T-helper 1 cell treated with Interleukin-12 subunit alpha and Interleukin-12 subunit beta and Interleukin-4 antibody, amounts not matched to agents 30 μg/mL and 1 μg/mL, for 36 hours (primary cell): Measurements from ENCODE around the gene SCARF2.

Experiments used
- H3K27ac Mint-ChIP-seq: one replicate; pipeline ENCODE4 v1.8.0; 2021; ENCODE audit warnings: mild to moderate bottlenecking, mixed read lengths
- H3K27me3 Mint-ChIP-seq: one replicate; pipeline ENCODE4 v1.8.0; 2021; ENCODE audit warnings: low read depth, mixed read lengths
- H3K36me3 Mint-ChIP-seq: one replicate; pipeline ENCODE4 v1.8.0; 2021; ENCODE audit warnings: low read depth, mixed read lengths
- H3K4me1 Mint-ChIP-seq: one replicate; pipeline ENCODE4 v1.8.0; 2021; ENCODE audit warnings: low read depth, mixed read lengths
- H3K4me3 Mint-ChIP-seq: one replicate; pipeline ENCODE4 v1.8.0; 2021; ENCODE audit warnings: mild to moderate bottlenecking, moderate library complexity, mixed read lengths
- H3K9me3 Mint-ChIP-seq: one replicate; pipeline ENCODE4 v1.8.0; 2021; ENCODE audit warnings: mixed read lengths

The SCARF2 gene

DNA sequence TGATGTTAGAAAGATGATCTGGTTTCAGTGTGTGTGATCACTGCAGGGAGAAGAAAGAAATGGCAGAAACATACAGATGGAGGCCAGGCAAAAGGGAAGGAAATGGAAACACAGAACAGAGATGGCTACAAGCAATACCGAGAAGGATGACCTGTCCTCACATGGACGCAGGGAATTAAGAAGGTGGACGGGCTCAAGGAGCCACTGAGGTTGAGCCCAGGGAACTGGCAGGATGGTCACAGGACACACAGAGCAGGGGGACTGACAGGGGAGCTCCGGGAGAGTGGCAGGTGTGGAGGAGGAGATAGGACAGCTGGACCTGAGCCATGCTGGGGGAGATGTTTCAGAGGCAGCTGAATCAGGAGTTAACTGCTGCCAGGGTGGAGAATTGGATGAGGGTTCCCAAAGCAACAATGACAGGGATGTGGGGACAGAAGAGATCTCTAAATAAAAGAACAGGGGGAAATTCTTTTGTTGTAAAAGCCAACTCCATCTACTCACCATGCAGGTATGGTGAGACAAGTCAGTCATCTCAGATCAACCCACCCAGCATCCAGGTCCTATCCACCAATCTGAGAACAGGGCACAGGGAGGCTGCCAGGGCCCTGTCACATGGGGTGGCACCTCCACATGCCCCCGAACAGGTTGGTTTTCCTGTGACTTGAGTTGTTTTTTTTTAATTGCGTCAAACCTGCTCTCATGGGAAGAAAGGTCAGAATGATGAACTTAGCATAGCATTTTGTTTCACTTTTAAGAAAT, 31.7 kb upstream of the SCARF2 start:
- H3K4me1 Mint-ChIP-seq = peaks cover 17% of the 10 kb centered on the region
- peaks cover 23% of the 10 kb centered on the region for H3K36me3 Mint-ChIP-seq
- no peaks in the 10 kb centered on the region for H3K9me3 Mint-ChIP-seq
- H3K27me3 Mint-ChIP-seq = no peaks in the 10 kb centered on the region
- H3K4me3 Mint-ChIP-seq = no peak overlapping the region
- H3K27ac Mint-ChIP-seq = peak overlapping the region; percentile 70

DNA sequence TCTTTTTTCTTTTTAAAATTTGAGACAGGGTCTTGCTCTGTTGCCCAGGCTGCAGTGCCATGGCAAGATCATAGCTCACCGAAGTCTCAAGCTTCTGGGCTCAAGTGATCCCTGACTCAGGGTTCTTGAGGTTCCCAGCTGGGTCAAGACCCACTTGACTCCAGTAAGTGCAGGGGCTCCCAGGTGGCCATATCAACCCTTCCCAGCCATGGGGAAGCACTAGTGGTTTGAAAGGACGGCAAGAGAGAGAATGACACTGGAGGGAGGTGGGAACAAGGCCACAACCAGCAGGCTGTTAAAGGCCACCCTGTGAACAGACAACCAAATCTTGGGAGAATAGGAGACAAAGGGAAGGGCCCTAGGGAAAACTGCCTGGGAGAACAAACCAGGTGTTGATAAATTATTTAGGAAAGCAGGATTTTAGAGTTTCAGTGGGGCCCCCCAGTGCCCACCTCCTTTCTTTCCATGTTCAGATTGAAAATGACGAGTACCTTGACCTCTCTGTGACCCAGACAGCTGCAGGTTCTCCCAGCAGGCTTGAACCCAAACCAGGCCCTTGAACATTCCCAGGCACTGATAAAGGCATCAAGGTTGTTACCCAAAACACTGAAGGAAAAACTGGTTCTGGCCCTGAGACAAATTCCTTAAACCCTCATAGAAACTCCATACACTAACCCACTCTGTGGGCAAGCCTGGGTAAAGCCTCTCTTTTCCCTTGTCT, 29.2 kb upstream of the SCARF2 start:
- Mint-ChIP-seq H3K4me1 (peaks cover 36% of the 10 kb centered on the region), H3K36me3 (peaks cover 34% of the 10 kb centered on the region), H3K9me3 (no peaks in the 10 kb centered on the region), H3K4me3 (no peak overlapping the region), H3K27ac (no peak overlapping the region), H3K27me3 (no peaks in the 10 kb centered on the region)

DNA sequence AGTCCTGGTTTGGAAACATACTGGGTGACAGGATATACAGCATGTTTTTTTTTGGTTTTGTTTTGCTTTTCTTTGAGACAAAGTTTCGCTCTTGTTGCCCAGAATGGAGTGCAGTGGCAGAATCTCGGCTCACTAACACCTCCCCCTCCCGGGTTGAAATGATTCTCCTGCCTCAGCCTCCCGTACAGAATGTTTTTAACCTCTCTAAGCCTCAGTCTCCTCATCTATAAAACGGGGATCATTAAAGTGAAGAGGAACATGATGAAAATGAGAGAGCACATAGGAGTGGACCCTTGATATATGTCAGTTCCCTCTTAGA, 28.1 kb upstream of the SCARF2 start:
- peaks cover 36% of the 10 kb centered on the region for H3K4me1 Mint-ChIP-seq
- peak overlapping the region; percentile 50 for H3K4me3 Mint-ChIP-seq
- H3K9me3 Mint-ChIP-seq = no peaks in the 10 kb centered on the region
- H3K36me3 Mint-ChIP-seq = peaks cover 28% of the 10 kb centered on the region
- peak overlapping the region; percentile 72 for H3K27ac Mint-ChIP-seq
- no peaks in the 10 kb centered on the region for H3K27me3 Mint-ChIP-seq

DNA sequence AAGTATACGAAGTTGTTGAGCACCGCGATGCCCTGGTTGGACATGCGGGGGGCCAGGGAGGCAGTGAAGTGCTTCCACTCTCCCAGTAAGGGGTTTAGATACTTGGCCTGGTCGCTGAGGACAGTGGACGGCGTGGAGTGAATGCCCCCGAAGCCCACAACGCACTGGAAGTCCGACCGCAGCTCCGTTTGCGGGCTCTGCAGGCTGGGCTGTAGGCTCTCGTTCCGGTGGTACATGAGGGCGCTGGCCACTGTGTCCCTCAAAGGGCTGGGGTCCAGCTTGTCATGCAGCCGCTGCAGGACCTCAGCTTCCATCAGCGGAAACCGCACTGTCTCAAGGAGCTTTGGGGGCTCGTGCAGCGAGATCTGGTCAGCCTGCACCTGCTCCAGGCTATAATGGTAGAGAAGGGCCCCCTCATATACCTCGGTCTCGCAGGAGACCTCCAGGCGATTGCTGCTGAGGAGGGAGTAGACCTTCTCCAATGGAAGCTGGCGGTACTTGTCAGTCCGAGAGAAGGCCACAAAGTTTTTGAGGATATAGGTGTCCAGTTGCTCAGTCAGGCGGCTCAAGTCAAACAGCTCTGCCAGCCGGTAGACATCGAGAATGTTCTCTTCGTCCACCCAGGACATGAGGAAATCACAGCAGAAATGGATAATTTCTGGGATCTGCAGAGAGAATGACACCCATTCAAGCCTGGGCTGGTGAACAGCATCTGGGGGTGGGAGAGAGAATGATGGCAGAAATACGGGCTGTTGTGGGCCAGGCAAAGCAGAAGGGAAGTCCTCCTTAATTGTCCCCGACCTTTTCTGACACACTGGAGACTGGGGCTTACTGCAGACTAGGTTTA, 27.5 kb upstream of the SCARF2 start:
- H3K4me3 Mint-ChIP-seq = peak overlapping the region; percentile 50
- H3K4me1 Mint-ChIP-seq = peaks cover 36% of the 10 kb centered on the region

DNA sequence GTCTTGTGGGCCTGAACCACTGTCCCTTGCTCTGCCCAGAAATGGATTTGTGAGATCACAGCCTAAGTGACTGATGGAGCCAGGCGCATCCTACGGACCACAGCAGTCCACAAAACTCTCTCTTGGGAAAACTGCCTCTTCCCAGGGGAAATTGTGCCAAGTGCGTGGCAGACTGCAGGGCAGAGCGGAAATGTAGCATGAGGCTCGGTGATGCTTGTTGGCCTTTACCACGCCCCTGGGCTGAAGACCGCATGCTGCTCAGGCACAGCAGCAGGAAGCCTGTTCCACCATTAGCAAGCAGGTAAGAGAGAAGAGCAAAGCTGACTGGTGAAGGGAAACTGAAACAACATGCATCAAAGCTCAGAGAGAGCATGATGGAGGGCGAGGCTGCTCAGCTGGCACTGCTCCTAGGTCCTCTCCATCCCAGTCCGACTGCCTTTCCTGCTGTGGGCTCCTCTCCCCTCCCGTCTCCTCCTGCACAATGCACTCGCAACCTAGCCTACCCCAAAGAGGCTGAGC, 26.5 kb upstream of the SCARF2 start:
- Mint-ChIP-seq H3K27me3 (no peaks in the 10 kb centered on the region), H3K9me3 (no peaks in the 10 kb centered on the region), H3K36me3 (peaks cover 28% of the 10 kb centered on the region), H3K4me3 (peak overlapping the region; percentile 55), H3K27ac (peak overlapping the region; percentile 97), H3K4me1 (peaks cover 39% of the 10 kb centered on the region)

More for the DNA sequence above, 27.5 kb upstream of the SCARF2 start:
- Mint-ChIP-seq H3K36me3 (peaks cover 24% of the 10 kb centered on the region), H3K9me3 (no peaks in the 10 kb centered on the region), H3K27ac (peak overlapping the region; percentile 97), H3K27me3 (no peaks in the 10 kb centered on the region)

DNA sequence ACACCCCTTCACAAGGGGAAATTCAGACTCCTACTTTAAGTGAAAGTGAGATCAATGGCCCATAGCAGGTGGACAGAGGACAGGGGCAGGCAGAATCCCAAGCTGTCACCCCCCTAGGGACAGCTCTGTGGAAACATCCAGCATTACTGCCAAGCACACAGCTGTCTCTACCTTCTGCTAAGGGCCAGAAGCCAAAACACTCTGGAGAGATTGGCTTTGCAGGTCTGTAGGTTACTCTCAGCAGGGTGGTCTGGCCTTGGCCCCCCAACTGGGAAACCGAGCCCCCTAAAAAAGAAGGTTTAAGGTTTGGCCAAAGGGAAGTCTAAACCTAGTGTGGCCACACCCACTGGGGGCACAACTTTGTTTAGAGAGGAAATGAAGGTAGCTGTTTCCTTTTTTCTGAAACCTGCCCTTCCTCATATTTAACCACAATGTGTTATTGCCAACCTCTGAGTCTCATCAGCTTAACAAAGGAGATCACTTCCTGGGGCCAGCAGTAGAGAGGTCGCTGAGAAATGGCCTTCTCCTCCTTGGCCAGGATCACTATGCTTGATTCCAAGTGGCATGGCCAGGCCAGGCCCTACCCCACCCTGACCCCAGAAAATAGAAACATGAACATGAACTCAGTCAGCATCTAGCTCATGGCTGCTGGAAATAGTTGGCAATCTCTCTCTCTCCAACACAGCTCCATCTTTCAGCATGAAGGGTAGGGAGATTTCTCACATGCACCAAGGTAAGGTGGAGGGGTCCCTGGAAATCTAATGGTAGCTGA, 25.9 kb upstream of the SCARF2 start:
- Mint-ChIP-seq H3K4me3 (peak overlapping the region; percentile 55), H3K36me3 (peaks cover 24% of the 10 kb centered on the region), H3K9me3 (no peaks in the 10 kb centered on the region), H3K4me1 (peaks cover 37% of the 10 kb centered on the region), H3K27me3 (no peaks in the 10 kb centered on the region), H3K27ac (peak overlapping the region; percentile 97)

DNA sequence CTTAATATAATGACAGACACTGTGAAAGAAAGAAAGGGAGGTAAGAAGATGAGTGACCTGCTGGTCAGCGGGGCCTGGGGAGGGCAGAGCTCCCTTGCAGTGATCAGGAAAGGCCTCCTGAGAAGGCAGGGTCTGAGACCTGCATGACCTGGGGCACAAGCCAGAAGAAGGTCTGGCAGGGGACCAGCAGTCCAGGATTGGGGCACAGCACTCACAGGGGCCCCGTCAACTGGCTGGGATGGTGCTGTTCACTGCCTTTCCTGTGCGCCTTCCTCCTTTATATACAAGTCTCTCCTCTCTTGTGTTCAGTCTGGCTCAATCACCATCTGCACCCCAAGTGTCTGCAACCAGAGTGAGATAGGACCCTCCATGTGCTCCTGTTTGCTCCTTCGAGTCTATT, 22.2 kb upstream of the SCARF2 start:
- Mint-ChIP-seq H3K27ac (peak overlapping the region; percentile 52), H3K4me1 (peaks cover 33% of the 10 kb centered on the region), H3K36me3 (peaks cover 29% of the 10 kb centered on the region), H3K9me3 (no peaks in the 10 kb centered on the region), H3K4me3 (no peak overlapping the region), H3K27me3 (no peaks in the 10 kb centered on the region)

DNA sequence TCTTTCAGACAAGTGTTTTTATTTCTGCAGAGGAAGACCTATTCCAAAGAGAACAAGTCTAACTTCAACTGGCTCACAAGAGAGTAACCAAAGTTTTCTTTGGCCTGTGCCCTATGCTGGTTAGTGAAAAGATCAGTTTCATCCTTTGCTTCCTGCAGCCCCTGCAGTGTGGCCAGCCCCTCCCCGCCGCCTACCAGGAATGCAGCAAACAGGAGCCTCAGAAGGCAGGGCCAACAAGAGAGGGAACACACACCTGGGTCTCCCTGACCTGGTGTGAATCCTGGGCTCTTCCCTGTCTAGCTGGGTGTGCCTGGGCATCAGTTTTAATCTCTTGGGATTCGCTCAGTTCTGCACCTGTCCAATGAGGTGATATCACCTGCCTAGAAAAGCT, 21.5 kb upstream of the SCARF2 start:
- Mint-ChIP-seq H3K27ac (peak overlapping the region; percentile 52), H3K4me3 (no peak overlapping the region), H3K27me3 (no peaks in the 10 kb centered on the region), H3K9me3 (no peaks in the 10 kb centered on the region), H3K4me1 (peaks cover 25% of the 10 kb centered on the region), H3K36me3 (peaks cover 27% of the 10 kb centered on the region)

DNA sequence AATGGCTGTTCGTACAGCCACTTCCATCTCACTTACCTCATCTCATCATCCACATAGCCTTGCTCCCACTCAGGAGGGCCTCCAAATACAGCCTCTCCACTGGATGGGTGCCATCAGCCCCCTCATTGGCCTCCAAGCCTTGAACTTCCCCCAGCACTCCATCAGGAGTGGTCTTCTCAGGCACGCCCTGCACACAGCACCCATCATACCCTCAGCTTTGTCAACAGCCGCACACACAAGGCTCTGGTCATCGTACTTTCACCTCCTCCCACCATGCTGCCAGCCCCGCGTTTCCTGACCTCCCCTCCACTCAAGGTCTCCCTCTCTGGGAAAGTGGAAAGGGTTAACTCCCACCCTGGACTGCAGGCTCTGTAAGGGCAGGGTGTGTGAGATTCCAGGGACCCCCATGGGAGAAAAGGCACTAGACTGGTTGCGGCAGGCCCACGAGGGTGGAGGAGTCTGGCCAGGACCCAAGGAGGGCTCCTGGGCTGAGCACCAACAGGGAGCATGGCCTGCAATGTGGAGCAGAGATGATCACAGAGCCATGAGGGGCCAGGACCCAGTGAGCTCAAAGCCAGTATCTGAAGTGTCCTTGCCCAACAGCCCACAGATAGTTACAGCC, 21.0 kb upstream of the SCARF2 start:
- Mint-ChIP-seq H3K27me3 (no peaks in the 10 kb centered on the region), H3K9me3 (no peaks in the 10 kb centered on the region), H3K4me3 (no peak overlapping the region), H3K4me1 (peaks cover 20% of the 10 kb centered on the region), H3K36me3 (peaks cover 22% of the 10 kb centered on the region), H3K27ac (no peak overlapping the region)

DNA sequence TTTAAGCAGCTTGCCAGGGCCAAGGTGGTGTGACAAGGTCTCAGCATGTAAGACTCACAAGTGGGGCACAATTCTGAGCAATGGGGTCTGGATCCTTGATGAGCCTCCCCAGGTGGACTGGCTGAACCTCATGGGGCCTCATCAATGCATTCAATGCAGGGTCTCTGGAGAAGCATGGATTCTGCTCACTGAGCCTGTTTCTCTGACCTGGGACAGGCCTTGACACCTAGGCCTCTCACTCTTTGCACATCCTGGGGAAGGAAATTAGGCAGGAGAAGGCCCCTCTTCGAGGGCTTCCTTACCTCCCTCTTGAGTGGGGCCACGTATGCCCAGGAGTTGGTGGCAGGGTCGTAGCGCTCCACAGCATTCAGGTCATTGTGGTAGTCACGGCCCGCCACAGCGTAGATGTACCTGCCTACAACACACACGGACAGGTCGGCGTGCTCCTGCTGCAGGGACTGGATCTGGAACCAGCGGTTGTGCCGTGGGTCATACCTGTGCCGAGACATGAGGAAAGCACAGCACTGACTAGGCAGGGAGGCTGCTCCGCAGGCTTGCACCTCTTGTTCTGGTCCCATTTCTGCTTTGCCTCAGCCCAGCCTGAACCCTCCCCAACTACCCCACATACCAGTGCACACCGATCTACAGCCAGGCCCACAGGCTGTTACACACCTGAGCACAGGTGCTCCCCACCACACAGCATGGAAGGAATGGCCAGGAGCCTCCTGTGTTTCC, 20.0 kb upstream of the SCARF2 start:
- Mint-ChIP-seq H3K4me1 (peaks cover 11% of the 10 kb centered on the region), H3K27ac (no peak overlapping the region), H3K4me3 (no peak overlapping the region), H3K27me3 (no peaks in the 10 kb centered on the region), H3K36me3 (peaks cover 17% of the 10 kb centered on the region), H3K9me3 (no peaks in the 10 kb centered on the region)

DNA sequence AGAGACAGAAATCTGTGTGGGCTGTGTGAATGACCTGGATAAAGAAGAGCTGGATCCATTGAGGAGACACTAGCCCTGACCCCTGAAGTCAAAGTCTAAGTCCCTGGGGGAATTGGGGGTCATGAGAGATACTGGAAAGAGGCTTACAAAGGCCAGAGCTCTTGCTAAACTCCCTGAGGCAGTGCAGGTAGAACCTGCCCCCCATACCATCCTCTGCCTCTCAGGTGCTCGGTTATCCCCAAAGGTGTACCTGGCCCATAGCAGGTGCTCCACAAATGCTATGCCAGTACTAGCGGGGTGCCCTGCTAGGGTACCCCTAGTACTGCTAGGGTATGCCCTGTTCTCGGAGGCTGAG, 19.1 kb upstream of the SCARF2 start:
- Mint-ChIP-seq H3K4me1 (peaks cover 8% of the 10 kb centered on the region), H3K9me3 (no peaks in the 10 kb centered on the region), H3K27ac (no peak overlapping the region), H3K36me3 (peaks cover 17% of the 10 kb centered on the region), H3K27me3 (no peaks in the 10 kb centered on the region), H3K4me3 (no peak overlapping the region)

DNA sequence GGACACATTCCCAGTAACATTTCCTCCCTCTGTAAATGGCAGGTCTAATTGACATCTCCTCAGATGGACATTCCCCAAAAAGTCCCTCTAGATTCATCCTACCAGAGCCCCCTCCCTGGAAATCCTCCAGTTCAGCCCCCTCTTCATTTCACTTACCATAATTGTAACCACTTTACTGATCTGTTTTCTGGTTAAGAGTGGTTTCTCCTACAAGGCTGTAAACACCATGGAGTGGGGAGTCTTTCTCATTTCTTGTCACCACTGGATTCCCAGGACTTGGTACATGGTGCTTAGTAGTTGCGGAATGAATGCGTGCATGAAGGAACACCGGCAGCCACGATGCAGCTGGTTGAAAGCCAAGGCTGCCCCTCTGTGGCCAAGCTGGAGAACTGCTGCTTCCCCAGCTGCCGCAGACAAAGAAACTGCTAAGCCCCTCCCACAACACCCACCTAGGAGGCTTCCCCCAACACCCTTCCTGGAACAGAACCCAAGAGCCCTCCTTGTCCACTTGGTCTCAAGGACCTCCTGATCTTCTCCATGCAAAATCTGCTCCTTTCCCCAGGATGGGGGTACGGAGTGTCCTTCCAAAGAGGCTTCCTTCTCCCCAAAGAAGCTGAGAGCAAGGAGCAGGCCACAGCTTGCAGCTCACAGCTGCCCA, 18.6 kb upstream of the SCARF2 start:
- Mint-ChIP-seq H3K27ac (no peak overlapping the region), H3K27me3 (no peaks in the 10 kb centered on the region), H3K4me3 (no peak overlapping the region), H3K36me3 (peaks cover 17% of the 10 kb centered on the region), H3K4me1 (peaks cover 8% of the 10 kb centered on the region), H3K9me3 (no peaks in the 10 kb centered on the region)

DNA sequence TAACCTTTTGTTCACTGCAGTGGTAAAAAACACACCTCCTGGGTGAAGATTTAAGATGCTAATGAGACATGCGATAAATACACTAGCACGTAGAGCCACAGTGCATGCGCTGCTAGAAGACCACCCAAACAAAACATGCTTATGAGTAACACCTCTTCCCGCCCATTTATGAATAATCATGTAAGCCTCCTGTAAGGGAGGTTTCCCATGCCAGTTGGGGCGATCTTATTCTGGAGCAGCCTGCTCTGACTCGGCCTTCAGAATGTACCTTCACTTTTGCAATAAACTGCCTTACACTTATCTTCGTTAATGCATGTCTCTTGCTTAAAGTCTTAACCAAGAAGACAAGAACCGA, 18.1 kb upstream of the SCARF2 start:
- peaks cover 8% of the 10 kb centered on the region for H3K4me1 Mint-ChIP-seq
- H3K9me3 Mint-ChIP-seq = no peaks in the 10 kb centered on the region
- no peak overlapping the region for H3K27ac Mint-ChIP-seq
- H3K4me3 Mint-ChIP-seq = no peak overlapping the region
- H3K27me3 Mint-ChIP-seq = no peaks in the 10 kb centered on the region
- peaks cover 19% of the 10 kb centered on the region for H3K36me3 Mint-ChIP-seq
